HG02981 (cell line): ENCODE results near the gene GABARAPL2.
A peak's percentile ranks its signal among the peaks of the same experiment; 100 is the strongest.

Source experiments
- ATAC-seq: cut with Tn5 transposase; IDR thresholded peaks from one replicate; pipeline ENCODE4 v1.9.1; 2021; ENCODE audit warnings: mild to moderate bottlenecking, moderate library complexity; ENCODE audit not compliant: unreplicated experiment

Gene GABARAPL2

DNA sequence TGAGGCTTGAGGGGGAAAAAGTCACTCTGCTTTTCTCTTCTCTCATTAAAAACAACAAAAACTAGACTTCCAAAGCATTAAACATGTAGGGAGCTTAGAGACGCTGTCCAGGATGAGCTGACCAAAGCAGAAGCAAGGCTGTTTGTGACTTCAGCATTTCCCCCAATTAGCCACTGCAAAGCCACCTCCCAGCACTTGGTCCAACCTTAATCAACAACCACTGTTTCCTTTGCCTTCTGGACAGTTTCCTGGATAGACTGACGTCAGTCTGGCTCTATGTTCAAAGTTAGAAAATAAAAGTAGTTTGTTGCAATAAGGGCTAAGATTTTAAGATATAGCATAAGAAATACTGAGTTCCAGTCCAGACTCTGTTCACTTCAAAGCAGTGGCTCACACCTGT lies 13.2 kb upstream of the GABARAPL2 start:
- no peak for ATAC-seq

DNA sequence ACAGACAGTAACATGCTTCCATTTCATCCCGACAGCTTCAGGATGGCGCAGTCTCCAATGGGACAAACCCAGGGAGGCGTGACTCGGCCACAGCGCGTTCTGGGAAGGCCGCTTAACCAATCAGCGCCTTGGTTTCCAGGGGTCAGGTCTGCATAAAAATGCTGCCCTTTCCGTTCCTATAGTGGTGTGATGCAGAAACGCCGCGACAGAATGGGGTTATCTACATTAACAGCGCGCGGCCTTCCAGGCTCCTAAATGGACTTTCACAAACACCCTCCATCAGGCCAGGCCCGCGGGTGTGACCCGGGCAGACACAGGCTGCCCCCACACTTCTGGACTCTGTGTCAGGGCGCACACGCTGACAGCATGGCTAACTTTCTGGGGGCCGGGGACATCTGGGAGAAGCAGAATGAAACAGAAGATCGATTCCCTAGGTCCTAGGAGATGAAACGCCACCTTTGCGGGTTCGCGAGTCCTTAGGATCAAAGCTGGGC lies 10.9 kb upstream of the GABARAPL2 start:
- ATAC-seq: peak; percentile 22

- ATAC-seq: peak; percentile 98
Observed at GRCh38 chr16:75555707-75556430, 10.3 kb upstream of the GABARAPL2 start, which contains the start of gene TMEM231. Gene TMEM231 (minus strand): TSS chr16:75556252. CDS start chr16:75556209, 43 bp downstream.

DNA sequence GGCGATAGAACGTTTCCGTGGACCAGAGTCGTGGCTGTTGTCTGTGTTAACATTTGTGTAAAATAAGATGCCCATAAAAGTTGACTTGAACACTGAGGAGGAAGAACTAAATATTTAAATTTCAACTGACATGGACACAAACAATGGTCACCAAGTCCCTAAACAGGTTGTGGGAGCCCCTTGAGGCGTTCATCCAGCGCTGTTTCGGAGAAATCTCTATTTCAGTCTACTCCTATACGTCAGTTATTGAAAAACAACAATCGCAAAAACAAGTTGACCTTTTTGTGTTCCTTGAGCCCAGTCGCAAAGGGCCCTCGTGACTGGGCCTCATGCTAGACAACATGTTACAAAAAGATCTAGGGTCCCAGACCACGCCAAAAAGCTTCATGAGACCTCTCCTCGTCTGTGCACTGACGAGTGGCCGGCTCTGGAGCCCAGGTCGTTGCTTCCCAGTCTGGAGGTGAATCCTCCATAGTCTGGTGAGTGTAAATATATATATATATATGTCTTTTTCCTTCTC lies 9.7 kb upstream of the GABARAPL2 start:
- no peak for ATAC-seq

DNA sequence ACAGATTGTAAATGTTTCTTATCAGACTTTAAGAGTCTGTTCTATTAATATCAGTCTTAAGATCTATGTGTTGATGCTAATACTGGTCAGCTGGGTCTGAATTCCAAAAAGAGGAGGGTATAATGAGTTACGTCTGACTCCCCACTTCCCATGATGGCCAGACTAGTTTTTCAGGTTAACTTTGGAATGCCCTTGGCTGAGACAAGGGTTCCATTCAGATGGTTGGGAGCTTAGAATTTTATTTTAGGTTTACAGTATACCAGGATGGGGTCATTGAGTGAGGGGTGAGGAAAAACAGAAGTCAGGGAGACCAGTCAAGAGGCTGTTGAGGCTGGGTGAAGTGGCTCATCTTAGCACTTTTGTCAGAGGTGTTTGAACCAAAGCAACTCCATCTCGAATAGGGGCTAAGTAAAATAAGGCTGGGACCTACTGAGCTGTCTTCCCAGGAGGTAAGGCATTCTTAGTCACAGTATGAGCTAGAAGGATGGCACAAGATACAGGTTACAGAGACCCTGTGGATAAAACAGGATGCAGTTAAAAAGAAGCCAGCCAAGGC lies 7.3 kb upstream of the GABARAPL2 start:
- no peak for ATAC-seq

DNA sequence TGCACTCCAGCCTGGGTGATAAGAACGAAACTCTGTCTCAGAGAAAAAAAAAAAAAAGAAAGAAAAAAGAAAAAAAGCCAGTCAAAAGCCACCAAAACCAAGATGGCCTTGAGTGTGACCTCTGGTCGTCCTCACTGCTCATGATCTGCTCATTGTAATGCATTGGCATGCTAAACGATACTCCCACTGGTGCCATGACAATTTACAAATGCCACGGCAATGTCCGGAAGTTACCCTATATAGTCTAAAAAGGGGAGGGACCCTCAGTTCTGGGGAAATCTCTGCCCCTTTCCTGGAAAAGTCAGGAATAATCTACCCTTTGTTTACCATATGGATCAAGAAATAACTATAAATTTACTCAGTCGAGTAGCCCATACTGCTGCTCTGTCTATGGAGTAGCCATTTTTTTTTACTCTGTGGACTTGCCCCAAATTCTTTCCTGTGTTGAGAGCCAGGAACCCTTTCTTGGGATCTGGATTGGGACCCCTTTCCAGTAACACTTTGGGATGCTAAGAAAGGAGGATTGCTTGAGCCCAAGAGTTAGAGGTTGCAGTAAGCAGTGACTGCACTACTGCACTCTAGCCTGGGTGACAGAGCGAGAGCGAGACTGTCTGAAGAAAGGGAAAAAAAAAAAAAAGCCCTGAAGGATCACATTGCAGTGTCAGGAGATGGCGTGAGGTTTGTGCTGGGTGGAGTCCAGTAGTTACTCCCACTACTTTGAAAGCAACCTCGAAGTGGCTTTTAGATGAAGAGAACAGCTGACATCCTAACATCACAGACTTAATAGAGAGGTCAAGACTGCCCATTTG lies 6.4 kb upstream of the GABARAPL2 start:
- no peak for ATAC-seq

DNA sequence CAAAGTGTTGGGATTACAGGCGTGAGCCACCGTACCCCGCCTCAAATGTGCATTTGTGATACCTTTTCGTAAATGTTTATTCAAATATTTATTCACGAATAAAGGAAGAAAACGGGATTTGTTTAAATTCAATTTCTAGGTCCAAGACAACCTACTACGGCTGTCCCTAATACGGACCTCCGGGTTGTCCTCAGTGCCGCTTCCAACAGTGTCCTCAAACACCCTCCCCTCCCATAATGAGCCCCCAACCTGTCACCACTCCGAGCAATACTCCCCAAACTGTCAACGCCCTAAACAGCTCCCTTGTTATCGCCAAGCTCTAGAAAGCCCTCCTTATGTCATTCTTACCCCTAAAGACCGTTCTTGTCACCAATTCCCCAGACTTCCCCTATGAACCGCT lies 539 bp upstream of the GABARAPL2 start:
- ATAC-seq: no peak

- peak; percentile 3 for ATAC-seq
Observed at GRCh38 chr16:75566758-75567255, 628 bp downstream of the GABARAPL2 start.

GRCh38 chr16:75567911-75568310 lies 1.7 kb downstream of the GABARAPL2 start:
- no peak for ATAC-seq

- ATAC-seq: no peak
Observed at GRCh38 chr16:75570396-75571065, 4.4 kb downstream of the GABARAPL2 start.

GRCh38 chr16:75572864-75573542 lies 6.8 kb downstream of the GABARAPL2 start:
- no peak for ATAC-seq

- ATAC-seq: no peak
Observed at GRCh38 chr16:75573955-75574354, 7.8 kb downstream of the GABARAPL2 start.

DNA sequence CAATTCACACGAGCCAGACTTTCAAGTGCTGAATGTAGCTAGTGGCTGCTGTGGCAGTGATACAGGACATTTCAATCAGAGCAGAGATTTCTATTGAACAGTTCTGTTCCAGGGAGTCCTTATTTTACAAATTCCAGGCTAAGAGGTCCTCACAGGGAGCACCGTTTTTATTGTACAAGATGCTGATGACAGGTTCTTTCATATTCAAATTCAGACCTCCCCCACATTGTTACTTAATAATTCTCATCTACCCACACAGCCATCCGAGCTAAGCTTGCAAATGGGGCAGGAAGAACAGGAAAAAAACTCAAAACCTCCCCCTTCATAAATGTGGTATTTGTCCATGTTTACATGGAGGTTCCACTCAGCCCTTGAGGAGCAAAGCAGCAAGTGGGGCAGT lies 9.8 kb downstream of the GABARAPL2 start:
- ATAC-seq: no peak

- peak; percentile 53 for ATAC-seq
Observed at GRCh38 chr16:75576384-75576811, 10.2 kb downstream of the GABARAPL2 start.

DNA sequence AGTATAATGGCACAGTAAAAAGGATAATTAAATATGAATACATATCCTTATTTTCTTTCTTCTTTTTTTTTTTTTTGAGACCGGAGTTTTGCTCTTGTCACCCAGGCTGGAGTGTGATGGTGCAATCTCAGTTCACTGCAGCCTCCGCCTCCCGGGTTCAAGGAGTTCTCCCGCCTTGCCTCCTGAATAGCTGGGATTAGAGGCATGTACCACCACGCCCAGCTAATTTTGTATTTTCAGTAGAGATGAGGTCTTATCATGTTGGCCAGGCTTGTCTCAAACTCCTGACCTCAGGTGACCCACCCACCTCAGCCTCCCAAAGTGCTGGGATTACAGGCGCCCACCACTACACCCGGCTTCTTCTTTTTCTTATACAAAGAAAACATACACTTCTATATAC lies 12.0 kb downstream of the GABARAPL2 start:
- ATAC-seq: no peak

DNA sequence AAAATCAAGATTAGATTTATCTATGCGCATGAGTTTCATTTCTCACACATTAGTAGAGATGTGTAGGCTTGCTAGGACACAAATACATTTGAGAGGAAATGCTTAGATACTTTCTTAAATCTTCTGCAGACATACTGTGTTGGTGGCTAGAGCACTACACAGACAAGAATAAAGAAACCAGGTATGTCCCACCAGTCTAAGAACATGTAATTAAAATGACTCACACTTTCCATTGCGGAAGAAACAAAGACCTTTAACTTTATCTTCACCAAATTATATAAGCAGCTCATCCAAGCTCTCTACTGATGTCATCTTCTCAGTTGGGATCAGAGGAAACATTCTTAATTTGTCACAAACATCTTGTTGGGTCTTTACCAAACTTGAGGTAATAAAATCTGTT lies 12.5 kb downstream of the GABARAPL2 start:
- no peak for ATAC-seq

DNA sequence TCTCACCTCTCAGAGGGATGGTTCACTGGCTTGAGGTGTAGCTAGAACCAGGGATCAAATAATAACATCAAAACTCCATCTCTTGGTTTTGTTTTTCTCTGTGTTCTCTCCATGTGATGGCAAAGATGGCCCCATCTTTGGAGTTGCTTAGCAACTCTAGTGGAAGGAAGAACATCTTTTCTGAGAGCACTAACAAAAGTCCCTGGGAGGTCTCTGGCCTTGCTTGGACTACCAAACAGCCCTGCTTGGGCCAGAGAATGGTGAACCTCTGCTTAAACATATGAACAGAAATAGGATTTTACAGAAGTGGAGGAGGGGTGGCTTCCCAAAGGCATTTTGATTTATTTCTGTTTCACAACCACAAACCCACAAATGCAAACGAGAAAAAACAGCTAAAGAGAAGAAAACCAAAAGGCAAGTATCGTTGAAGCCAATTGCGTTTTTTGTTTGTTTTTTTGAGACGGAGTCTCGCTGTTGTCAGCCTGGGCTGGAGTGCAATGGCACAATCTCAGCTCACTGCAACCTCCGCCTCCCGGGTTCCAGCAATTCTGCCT lies 13.2 kb downstream of the GABARAPL2 start:
- no peak for ATAC-seq

DNA sequence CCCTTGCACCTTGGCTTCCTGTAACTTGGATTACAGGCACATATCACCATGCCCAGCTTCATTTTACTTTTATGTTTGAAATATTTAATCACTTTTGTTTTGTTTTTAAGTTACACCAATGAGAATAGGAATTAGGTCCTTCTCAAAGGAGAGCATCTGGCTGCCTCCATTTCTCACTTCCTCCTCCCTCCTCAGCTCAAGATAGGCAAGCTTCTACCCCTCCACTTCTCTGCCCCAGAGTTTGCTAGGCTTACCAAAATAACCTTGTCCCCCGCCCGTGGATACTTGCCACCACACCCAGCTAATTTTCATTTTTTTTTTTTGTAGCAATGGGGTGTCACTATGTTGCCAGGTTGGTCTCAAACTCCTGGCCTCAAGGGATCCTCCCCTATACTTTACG lies 17.9 kb downstream of the GABARAPL2 start:
- ATAC-seq: peak; percentile 44

DNA sequence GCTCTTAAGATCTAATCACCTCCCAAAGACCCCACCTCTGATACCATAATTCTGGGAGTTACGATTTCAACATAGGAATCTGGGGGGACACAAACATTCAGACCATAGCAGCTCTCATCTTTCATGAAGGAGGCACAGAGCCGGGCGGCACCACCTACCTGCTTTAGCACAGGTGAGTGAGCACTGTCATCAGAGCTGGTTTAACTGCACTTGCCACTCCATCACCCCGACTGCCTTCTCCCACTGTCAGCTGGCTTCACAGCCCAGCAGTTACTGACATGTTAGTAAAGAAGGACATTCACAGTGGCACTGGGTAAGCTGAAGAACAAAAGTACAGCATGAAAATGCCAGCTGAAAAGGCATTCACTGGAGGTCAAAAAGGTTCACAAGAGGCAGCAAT lies 22.5 kb downstream of the GABARAPL2 start:
- ATAC-seq: no peak

DNA sequence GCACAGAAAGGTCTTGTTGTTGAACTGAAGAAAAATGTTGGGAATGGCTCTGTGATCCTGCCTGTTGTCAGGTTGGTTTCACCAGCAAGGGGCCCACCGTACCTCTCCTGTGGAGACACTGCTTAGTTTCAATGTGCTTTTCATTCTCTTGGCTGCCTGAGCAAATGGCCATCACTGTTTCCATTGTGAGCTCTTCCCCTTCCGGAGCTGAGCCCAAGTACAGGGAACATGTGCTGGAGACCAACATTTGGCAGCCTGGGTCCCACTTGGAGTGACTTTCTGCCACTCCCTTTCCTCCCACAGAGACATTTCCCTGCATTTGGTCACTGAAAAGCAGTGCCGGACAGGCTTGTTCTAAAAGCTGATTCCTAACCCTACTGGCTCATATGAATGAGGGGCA lies 23.1 kb downstream of the GABARAPL2 start:
- no peak for ATAC-seq
